GM19372 (cell line): ENCODE measurements around the gene CNTNAP3B.
"Not testable (repeated sequence)": the region's sequence is repeated elsewhere in the genome, so short reads cannot be mapped to it uniquely, and the experiment has no call there.

Experiments
- ATAC-seq: cut with Tn5 transposase; IDR thresholded peaks from one replicate; pipeline ENCODE4 v1.9.1; 2021; ENCODE audit warnings: mild to moderate bottlenecking, low read depth, moderate library complexity; ENCODE audit not compliant: unreplicated experiment

CNTNAP3B gene

GRCh38 chr9:42129073-42129729 is at the start of gene CNTNAP3B:
CNTNAP3B (minus strand) TSS chr9:42129426; CDS start chr9:42129094, 332 bp downstream.
- not testable (repeated sequence) for ATAC-seq

DNA sequence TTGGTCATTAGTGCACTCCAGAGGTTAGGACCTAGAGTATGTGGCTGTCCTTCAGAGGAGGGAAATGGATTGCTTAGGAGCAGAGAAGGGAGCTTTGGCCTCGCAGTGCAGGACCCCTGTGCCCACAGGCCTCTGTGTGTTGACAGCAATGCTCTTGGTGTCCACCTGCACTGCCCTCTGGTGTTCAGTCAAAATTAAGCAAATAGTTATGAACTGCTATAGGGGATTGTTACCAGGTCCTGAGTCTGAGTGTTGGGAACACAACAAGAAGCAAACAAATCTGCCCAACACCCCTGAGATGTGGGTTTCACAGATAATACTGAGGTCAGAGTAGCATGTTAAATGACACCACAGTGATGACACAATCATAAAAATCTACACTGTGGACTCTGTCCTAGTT is 31.1 kb upstream of the CNTNAP3B start:
- not testable (repeated sequence) for ATAC-seq

DNA sequence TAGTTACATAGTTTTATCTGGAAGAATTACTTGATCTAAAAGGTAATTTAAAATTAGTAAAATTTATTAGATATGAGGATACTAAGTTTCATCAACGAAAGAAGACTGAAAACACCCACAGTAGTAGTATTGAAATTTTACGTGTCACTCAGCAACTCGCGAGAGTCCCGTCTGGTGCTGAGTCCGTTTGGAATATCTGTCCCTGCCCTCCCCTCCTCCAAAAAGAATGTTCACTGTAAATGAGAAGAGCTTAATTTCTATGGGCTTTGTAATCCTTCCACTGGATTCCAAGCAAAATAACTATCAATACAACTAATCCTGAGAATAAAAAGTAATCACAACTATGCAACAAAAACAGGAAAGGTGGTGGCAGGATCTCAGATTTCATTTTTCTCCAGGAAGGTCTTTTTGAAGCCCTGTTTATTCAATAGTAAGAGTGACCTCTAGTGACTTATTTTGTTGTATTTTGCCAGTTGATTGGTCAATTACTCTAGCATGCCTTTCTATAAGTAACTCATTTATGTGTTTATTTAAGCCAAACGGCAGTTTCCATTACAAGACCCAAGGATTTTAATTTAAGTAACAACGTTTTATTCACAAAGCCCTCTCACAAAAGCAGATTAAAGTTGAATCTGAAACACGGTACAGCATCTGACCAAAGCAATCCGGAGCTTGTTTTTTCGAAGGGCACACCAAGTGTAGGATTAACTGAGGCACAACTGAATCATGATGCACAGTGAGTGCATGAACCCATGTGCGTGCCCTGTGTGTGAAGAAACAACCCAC is 2.0 kb downstream of the CNTNAP3B start:
- ATAC-seq: not testable (repeated sequence)

GRCh38 chr9:42121007-42121406 is 8.2 kb downstream of the CNTNAP3B start:
- not testable (repeated sequence) for ATAC-seq

- not testable (repeated sequence) for ATAC-seq
Measured at GRCh38 chr9:42095929-42096328, 33.3 kb downstream of the CNTNAP3B start.

DNA sequence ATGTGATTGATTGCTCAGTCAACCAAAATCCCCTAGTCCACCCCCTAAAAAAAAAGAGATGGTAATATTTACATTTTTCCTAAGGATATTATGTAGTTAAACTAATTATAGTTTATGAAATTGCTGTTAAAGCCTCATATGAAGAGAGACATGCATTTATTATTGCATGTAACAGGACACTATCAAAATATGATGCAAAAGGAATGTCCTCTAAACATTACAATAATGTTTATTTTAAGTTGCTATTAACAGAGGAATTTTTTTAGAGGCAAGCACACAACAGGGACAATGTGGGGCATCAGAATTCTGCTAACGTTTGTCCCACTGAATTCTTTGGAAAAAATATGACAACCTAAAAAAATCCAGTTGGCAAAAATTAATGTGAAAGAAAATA is 44.7 kb downstream of the CNTNAP3B start:
- not testable (repeated sequence) for ATAC-seq

- ATAC-seq: not testable (repeated sequence)
Measured at GRCh38 chr9:42083877-42084558, 45.2 kb downstream of the CNTNAP3B start.

DNA sequence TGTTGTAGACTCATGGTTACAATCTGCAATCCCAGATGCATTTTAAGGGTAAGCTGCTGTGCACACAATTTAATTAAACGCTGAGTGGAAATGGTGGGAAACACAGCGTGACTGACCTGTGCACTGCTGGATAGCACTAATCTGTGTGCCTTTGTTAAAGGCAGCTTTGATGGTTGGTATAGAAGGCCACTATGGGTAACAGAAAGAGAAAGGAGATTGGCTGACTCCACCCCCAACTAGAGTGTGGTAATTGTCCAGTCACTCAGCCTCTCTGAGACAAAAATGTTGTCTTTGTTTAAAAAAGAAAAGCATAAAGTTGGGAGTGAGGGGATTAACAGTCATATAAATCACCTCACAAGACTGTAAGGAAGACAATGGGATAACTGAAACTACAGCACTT is 48.9 kb downstream of the CNTNAP3B start:
- ATAC-seq: not testable (repeated sequence)

DNA sequence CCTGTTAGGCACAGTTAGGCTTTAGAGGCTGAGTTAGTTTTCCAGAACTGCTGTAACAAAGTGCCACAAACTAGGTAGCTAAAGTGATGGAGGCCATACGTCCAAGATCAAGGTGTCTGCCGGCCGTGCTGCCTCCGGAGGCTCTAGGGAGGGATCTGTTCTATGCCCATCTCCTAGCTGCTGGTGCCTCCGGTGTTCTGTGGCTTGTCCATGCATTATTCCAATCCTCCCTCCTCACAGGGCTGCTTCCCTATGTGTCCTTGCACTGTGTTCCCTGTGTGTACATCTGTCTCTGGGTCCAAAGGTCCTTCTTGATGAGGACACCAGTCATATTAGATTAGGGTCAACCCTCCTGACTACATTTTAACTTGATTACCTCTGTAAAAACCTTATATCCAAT is 54.4 kb downstream of the CNTNAP3B start:
- ATAC-seq: not testable (repeated sequence)

- ATAC-seq: not testable (repeated sequence)
Measured at GRCh38 chr9:42071026-42071425, 58.2 kb downstream of the CNTNAP3B start.

DNA sequence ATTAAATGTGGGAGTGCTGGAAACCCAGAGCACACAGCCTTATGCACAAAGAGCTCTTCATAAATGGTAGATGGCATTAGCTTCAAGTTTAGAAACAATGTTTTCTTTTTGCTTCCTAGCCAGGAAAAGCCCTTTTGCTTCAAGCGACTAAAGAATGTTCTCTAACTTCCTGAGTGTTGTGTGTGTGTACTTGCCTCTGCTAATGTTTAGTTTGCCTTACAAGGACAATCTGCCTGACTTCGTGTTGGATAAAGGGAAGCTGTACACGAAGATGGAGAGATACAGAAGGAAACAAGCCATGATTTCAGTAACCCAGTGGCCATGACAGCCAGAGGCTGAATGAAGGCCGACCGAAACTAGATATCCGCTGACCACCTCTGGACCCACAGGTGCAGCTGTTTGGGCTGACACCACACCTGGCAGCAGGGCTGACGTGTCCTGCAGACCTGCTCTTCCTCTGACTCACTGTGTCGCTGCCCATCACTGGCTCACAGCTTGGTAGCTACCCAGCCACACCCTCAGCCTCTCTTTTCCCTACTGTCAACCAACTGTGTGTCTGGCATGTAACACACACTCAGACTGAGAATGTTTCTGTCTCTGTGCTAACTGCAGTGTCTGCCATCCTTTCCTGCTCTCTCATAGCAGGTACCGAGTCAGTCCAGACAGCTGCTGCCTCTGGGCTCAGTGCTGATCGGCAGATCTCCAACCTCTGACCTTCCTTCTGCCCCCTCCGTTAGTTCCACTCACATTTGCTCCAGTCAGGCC is 59.0 kb downstream of the CNTNAP3B start:
- not testable (repeated sequence) for ATAC-seq

DNA sequence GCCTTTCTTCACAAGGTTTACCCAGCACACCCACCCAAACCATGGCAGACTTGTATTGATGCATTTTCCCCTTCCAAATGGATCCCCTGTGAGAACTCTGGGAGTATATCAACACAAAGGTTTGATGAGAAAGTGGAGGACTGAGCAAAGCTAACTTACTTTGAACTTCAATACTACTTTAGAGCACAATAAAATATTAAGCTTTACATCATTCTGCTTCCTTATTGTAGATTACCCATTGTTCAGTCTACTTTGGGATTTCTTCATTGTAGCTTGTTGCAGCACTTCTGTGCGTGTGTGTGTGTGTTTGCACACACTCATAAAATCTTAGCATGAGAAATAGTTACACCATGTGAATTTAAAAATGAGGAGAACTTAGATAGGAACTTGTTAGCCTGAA is 75.4 kb downstream of the CNTNAP3B start:
- ATAC-seq: not testable (repeated sequence)

- ATAC-seq: not testable (repeated sequence)
Measured at GRCh38 chr9:42050701-42051100, 78.5 kb downstream of the CNTNAP3B start.

DNA sequence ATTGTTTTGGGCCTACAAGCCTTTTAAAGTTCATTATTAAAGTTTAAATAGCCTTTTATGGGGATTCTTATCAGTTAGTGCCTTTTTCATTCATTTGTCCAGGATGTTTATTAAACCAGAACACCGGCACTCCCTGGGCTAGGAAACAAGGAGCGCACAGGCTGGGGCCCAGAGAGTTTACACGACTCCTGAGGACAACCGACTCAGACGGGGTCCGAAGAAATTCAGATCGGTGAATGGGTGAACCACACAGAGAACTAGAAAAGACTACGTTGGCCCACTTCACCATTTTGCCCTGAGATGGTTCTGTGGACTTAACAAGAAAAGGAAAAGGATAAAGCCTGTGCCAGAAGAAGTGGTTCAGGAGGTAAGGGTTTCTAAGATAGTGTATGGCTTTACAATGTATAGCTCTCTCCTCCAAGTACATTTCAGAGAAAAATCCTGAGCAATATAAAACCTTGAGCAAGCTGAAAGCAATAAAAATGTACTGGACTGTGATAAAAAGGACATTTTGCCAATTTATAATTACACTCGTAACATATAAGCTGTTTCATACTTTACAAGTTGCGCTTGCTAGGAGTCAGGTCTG is 84.7 kb downstream of the CNTNAP3B start:
- ATAC-seq: not testable (repeated sequence)

DNA sequence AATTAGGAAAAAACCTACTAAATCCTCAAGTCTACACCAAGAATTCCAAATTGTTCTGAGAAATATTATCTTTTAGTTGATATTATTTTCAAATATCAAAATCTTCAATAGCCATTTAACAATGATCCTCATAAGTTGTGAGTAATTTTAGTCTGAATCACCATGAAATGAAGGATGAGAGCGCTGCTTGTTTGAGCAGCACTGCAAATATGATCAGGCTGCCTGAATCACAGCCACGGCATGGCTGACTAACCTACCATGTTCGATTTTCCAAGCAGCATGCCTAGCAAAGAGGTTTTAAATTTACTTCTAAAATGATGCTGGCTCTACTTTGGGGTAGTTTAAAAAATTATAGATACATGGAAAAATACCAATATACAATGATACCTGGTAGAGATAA is 95.7 kb downstream of the CNTNAP3B start:
- ATAC-seq: not testable (repeated sequence)

DNA sequence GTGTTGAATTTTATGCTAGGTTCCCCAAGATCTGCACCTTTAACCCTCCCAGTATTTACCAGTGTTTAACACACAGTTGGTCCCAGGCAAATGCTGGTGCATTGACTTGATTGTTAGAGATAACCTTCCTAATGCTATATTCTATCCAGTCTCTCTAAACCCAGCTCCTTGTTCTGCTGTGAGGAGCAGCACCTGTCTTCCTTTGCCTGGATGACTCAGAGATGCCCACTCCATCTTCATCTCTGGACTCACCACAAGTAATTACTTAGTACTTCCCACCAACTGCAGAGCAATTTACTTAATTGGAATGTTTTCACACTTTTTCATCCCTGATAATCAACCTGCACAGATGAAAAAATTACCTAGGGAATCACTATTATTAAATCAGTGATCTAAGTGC is 108.6 kb downstream of the CNTNAP3B start:
- ATAC-seq: not testable (repeated sequence)

DNA sequence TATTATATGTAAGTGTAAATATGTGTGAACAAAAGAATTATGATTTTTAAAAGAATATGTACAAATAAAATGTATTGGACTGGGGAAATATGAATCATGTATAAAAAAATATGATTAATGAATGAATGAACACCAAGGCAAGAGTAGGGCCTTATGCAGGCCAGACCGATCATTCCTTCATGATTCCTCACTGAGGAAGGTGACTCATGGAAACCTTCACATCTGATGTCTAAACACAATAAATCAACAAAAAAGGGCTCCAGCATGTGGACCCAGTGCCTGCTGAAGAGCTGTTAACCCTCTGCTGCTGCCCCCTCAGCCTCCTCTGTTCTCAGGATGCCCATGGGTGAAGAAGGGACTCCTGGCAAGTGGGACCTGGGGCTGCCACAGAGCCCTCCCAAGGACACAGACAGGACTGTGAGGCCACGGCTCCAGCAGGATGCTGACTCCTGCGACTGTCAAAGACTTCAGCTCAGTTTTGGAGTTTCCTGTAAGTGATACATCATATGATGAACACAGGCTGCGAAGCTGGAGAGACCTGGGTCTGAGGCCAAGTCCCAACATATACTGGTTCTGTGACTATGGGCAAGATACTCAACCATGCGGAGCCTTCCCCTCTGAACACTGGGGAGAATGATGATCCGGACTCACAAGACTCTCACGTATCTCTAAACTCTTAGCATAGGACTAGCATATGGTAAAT is 110.9 kb downstream of the CNTNAP3B start:
- not testable (repeated sequence) for ATAC-seq

- not testable (repeated sequence) for ATAC-seq
Measured at GRCh38 chr9:42014317-42014716, 114.9 kb downstream of the CNTNAP3B start.

DNA sequence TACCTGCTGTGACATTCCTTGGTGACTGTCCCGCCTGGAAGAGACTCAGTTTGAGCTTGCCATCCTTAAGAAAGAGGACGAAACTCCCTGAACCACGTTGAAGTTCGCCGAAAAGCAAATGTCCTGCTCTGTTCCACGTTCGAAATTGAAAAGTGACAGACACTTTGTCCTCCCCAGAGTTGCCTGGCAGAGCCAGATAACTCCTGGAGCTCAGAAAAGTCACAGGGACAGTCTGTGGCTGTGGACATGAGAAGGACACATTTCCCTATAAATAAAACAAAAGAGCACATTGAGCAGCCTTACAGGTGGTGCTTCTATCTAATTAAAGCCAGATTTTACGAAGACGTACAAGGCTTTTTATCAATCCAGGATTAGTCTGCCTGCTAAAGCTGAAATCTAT is 137.6 kb downstream of the CNTNAP3B start:
- ATAC-seq: not testable (repeated sequence)
